Measurements from ENCODE around the gene SLC39A11. TPM values are rescaled to one million over a fixed set of nuclear protein-coding genes. Genes with fewer than 3 reads are reported as not detected.

SLC39A11 gene
- total RNA-seq, 1 experiment from 2014 or later = 15.2 TPM

- Histone ChIP-seq H4K91ac (ENCODE audit: insufficient read length, low read depth, low read length) (no peak overlapping the region), H3K27ac (ENCODE audit: insufficient read length, low read depth, low read length) (no peak overlapping the region), H3K23ac (ENCODE audit: insufficient read length, low read depth, low read length) (no peak overlapping the region), H2BK5ac (ENCODE audit: insufficient read length, low read length) (no peak overlapping the region), H2BK15ac (ENCODE audit: low read depth, low read length) (no peak overlapping the region), H3K4ac (ENCODE audit: low read depth, low read length) (no peak overlapping the region), H3K14ac (ENCODE audit: insufficient read depth, low read length) (no peak overlapping the region), H3K27me3 (ENCODE audit: insufficient read depth, low read length) (no peaks in the 10 kb centered on the region), H3K18ac (ENCODE audit: insufficient read length, low read depth, low read length) (no peak overlapping the region), H2AK5ac (ENCODE audit: insufficient read length, low read length) (no peak overlapping the region), H4K5ac (ENCODE audit: insufficient read length, low read depth, low read length) (no peak overlapping the region), H4K20me1 (ENCODE audit: control insufficient read depth, insufficient read depth, insufficient read length) (no peaks in the 10 kb centered on the region), H3T11ph (ENCODE audit: low read length) (no peak overlapping the region), H3K23me2 (ENCODE audit: insufficient read length, low read depth, low read length, poor library complexity, severe bottlenecking) (no peaks in the 10 kb centered on the region), H3K9me3 (ENCODE audit: control insufficient read depth, low read depth, low read length) (no peaks in the 10 kb centered on the region), H3K79me2 (ENCODE audit: insufficient read depth, low read length) (no peaks in the 10 kb centered on the region), H3K9ac (ENCODE audit: extremely low read depth, insufficient read length, low read length) (no peak overlapping the region), H3K56ac (ENCODE audit: insufficient read length, low read depth, low read length) (no peak overlapping the region), H2AFZ (ENCODE audit: low read length) (no peak overlapping the region), H2BK12ac (ENCODE audit: insufficient read length, low read depth, low read length) (no peak overlapping the region), H4K8ac (replicated peaks; ENCODE audit: insufficient read length, low read depth, low read length) (no peak overlapping the region), H3K4me2 (ENCODE audit: insufficient read depth, insufficient read length, low read length) (no peak overlapping the region), H2BK120ac (ENCODE audit: low read depth, low read length, poor library complexity, severe bottlenecking) (no peak overlapping the region), H3K4me1 (ENCODE audit: insufficient read depth, low read length) (no peaks in the 10 kb centered on the region), H3K79me1 (ENCODE audit: insufficient read depth, low read depth, low read length, poor library complexity, severe bottlenecking) (no peaks in the 10 kb centered on the region), H2BK20ac (ENCODE audit: low read depth, low read length, poor library complexity, severe bottlenecking) (no peak overlapping the region)
- H3K36me3 Mint-ChIP-seq (ENCODE audit: insufficient read depth in 1 of 3, low read depth in 3 of 3) = no peaks in the 10 kb centered on the region; a peak in 1 of 7 replicates
- H3K4me3 Mint-ChIP-seq = no peak overlapping the region
- H3K27me3 Mint-ChIP-seq (ENCODE audit: low read depth) = no peaks in the 10 kb centered on the region
- H3K4me1 Mint-ChIP-seq = peaks cover 4 to 7% of the 10 kb centered on the region in 2 experiments; a peak in 2 of 4 replicates
- 0 out of 7 replicates have a peak overlapping the region, but pooled peaks of 1 of the 3 experiments have one; percentile 46 for H3K27ac Mint-ChIP-seq
- no peak for DNase-seq
- WGBS (ENCODE audit: extremely low coverage, insufficient read length, low lambda C conversion rate) = no CpG with 5 or more reads among the region's 12 CpGs
- peaks cover 2 to 4% of the 10 kb centered on the region in 2 experiments; a peak in 3 of 5 replicates for H3K9me3 Mint-ChIP-seq
- TF ChIP-seq CTCF (conservative IDR thresholded peaks at IDR 0.05) = no peak
Observed at GRCh38 chr17:72677714-72678390, 414.6 kb downstream of the SLC39A11 start.
